Stimulated activated memory B cell treated with anti-CD40 and anti-IgM and Interleukin-4, amounts not matched to agents 10 μg/mL and 1 μg/mL and 100 μg/mL, for 72 hours (primary cell): ENCODE measurements around the gene MMP15.
"Not testable (repeated sequence)": the region's sequence is repeated elsewhere in the genome, so short reads cannot be mapped to it uniquely, and the experiment has no call there.

Experiments
- ATAC-seq: fragments of 150-1000 bp; cut with Tn5 transposase; 2 replicates; pipeline ENCODE4 v1.10.0; 2021
- H3K27ac Mint-ChIP-seq: one replicate; pipeline ENCODE4 v1.8.0; 2022; ENCODE audit warnings: mild to moderate bottlenecking, mixed read lengths
- H3K27me3 Mint-ChIP-seq: one replicate; pipeline ENCODE4 v1.8.0; 2022; ENCODE audit warnings: mixed read lengths
- H3K36me3 Mint-ChIP-seq: one replicate; pipeline ENCODE4 v1.8.0; 2022; ENCODE audit warnings: mixed read lengths
- H3K4me1 Mint-ChIP-seq: one replicate; pipeline ENCODE4 v1.8.0; 2022; ENCODE audit warnings: mixed read lengths
- H3K4me3 Mint-ChIP-seq: one replicate; pipeline ENCODE4 v1.8.0; 2022; ENCODE audit warnings: mild to moderate bottlenecking, moderate library complexity, mixed read lengths
- H3K9me3 Mint-ChIP-seq: one replicate; pipeline ENCODE4 v1.8.0; 2022; ENCODE audit warnings: mixed read lengths

The MMP15 gene

GRCh38 chr16:58025351-58026138 lies at the start of gene MMP15:
TSS of gene MMP15 (plus strand) at chr16:58025754. CDS start at chr16:58026351, 597 bp downstream.
- H3K27ac Mint-ChIP-seq = peak within 1 kb of the TSS; percentile 47
- H3K4me1 Mint-ChIP-seq = peaks cover 13% of the 10 kb centered on the region
- H3K9me3 Mint-ChIP-seq = no peaks in the 10 kb centered on the region
- peak; percentile 74 for ATAC-seq
- H3K4me3 Mint-ChIP-seq = peak within 1 kb of the TSS; percentile 80
- peaks cover 29% of the 10 kb centered on the region for H3K27me3 Mint-ChIP-seq
- peaks cover 3% of the 10 kb centered on the region for H3K36me3 Mint-ChIP-seq

DNA sequence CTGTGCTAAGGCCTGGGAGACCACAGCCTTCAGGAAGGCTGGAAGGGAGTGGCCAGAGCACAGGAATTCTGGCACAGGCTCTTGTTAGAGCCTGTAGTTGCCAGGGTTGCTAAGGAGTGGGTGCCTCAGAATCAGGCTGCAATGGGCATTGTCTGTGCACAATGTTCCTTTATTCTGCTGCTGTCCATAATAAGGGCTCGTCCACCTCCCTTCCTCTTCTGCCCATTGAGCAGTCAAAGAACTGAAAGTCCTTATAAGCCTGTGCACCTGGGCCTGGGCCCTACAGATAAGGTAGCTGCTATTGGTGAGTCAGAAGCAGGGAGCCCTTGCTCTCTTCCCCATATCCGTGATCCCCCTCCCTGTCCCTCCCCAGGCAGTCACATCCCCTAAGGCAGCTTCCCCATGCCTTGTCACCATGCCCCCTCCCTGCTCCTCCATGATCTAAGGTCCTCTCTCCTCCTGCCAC lies 49.2 kb upstream of the MMP15 start:
- no peak for ATAC-seq
- Mint-ChIP-seq H3K27ac (no peak overlapping the region), H3K4me3 (no peak overlapping the region), H3K9me3 (no peaks in the 10 kb centered on the region), H3K27me3 (peaks cover 43% of the 10 kb centered on the region), H3K4me1 (no peaks in the 10 kb centered on the region), H3K36me3 (no peaks in the 10 kb centered on the region)

- peaks cover 6% of the 10 kb centered on the region for H3K4me1 Mint-ChIP-seq
- no peak for ATAC-seq
- H3K27ac Mint-ChIP-seq = no peak overlapping the region
- H3K36me3 Mint-ChIP-seq = no peaks in the 10 kb centered on the region
- peaks cover 43% of the 10 kb centered on the region for H3K27me3 Mint-ChIP-seq
- H3K4me3 Mint-ChIP-seq = no peak overlapping the region
- H3K9me3 Mint-ChIP-seq = no peaks in the 10 kb centered on the region
Measured at GRCh38 chr16:57977418-57978069, 48.0 kb upstream of the MMP15 start.

GRCh38 chr16:57978070-57978465 lies 47.5 kb upstream of the MMP15 start:
- H3K36me3 Mint-ChIP-seq, H3K27ac Mint-ChIP-seq, H3K9me3 Mint-ChIP-seq, H3K4me1 Mint-ChIP-seq, ATAC-seq, H3K4me3 Mint-ChIP-seq: not testable (repeated sequence)
- peaks cover 38% of the 10 kb centered on the region for H3K27me3 Mint-ChIP-seq

GRCh38 chr16:57979006-57979585 lies 46.5 kb upstream of the MMP15 start:
- Mint-ChIP-seq H3K4me1 (peaks cover 7% of the 10 kb centered on the region), H3K36me3 (no peaks in the 10 kb centered on the region), H3K9me3 (no peaks in the 10 kb centered on the region), H3K4me3 (no peak overlapping the region), H3K27me3 (peaks cover 37% of the 10 kb centered on the region), H3K27ac (no peak overlapping the region)
- no peak for ATAC-seq

- ATAC-seq = no peak
- Mint-ChIP-seq H3K4me1 (peaks cover 23% of the 10 kb centered on the region), H3K27ac (no peak overlapping the region), H3K36me3 (no peaks in the 10 kb centered on the region), H3K9me3 (no peaks in the 10 kb centered on the region), H3K4me3 (no peak overlapping the region), H3K27me3 (peaks cover 55% of the 10 kb centered on the region)
Measured at GRCh38 chr16:57981636-57982035, 43.9 kb upstream of the MMP15 start.

GRCh38 chr16:57982385-57982784 lies 43.2 kb upstream of the MMP15 start:
- H3K4me1 Mint-ChIP-seq = peaks cover 23% of the 10 kb centered on the region
- no peaks in the 10 kb centered on the region for H3K36me3 Mint-ChIP-seq
- no peak overlapping the region for H3K4me3 Mint-ChIP-seq
- peaks cover 55% of the 10 kb centered on the region for H3K27me3 Mint-ChIP-seq
- H3K9me3 Mint-ChIP-seq = no peaks in the 10 kb centered on the region
- H3K27ac Mint-ChIP-seq = no peak overlapping the region
- ATAC-seq = no peak

GRCh38 chr16:57984443-57985203 lies 40.9 kb upstream of the MMP15 start:
- Mint-ChIP-seq H3K36me3 (no peaks in the 10 kb centered on the region), H3K27me3 (peaks cover 42% of the 10 kb centered on the region), H3K9me3 (no peaks in the 10 kb centered on the region), H3K27ac (peak overlapping the region; percentile 75), H3K4me3 (peak overlapping the region; percentile 84), H3K4me1 (peaks cover 23% of the 10 kb centered on the region)
- ATAC-seq = peak; percentile 84

DNA sequence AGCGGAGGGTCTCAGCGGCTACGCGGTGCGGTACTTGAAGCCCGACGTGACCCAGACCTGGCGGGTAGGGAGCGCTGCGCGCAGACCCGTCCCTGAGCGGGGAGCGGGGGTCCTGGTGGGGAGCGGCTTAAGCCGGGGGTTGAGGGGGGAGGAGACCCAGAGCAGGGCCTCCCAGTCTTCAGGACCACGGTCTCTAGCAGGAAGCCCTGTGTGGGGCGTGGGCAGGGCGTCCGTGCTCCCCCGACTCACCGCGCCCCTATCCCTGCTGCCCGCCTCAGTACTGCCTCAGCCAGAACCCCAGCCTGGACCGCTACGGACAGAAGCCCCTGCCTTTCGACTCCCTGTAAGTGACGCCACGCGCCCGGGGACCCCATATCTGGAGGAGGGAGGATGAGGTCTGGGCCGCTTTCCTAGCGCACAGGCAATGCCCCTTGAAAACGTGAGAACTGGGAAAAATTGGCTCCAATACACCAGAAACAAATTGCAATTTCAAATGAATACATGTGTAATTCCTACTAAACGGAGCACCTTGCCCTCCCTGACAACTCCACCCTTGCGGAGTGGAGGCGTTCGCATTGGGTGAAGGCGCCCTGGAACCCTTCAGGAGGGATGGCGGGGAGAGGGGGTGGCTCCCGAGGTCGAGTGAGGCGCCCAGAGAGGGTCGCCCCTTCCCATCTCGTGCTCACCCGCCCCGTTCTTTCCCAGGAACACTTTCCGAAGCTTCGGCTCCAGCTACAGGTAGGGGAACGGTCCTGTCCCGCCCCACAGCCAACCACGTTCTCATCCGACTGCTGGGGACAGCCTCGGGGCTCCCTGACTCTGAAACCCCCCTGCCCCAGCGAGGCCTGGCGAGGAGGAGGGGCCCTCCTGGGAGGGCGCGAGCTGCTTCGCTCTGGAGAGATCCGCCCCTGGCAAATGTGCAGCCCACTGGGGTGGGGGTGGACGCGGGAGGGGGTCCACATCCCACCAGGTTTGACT lies 40.1 kb upstream of the MMP15 start:
- peak; percentile 52 for ATAC-seq
- Mint-ChIP-seq H3K4me3 (peak overlapping the region; percentile 84), H3K36me3 (no peaks in the 10 kb centered on the region), H3K27ac (peak overlapping the region; percentile 75), H3K4me1 (peaks cover 23% of the 10 kb centered on the region), H3K27me3 (peaks cover 38% of the 10 kb centered on the region), H3K9me3 (no peaks in the 10 kb centered on the region)

DNA sequence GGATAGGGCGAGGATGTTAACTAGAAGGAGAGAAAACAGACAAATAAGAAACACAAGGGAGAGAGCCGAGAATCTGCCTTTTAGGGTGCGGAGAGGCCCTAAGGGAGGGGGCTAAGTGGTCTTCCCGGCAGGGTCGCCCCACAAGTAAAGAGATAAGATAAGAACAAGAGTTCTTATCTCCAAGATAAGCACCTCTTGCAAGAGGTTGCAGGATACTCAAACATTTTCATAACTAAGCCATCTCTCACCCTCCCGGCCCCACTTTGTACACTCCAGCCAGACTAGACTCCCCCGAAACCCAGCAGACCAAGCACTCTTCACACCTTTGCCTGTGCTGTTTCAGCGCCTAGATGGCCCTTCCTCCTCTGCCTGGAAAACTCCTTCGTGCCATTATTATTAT lies 39.4 kb upstream of the MMP15 start:
- Mint-ChIP-seq H3K27ac (no peak overlapping the region), H3K27me3 (peaks cover 36% of the 10 kb centered on the region), H3K4me3 (no peak overlapping the region), H3K4me1 (peaks cover 23% of the 10 kb centered on the region), H3K36me3 (no peaks in the 10 kb centered on the region), H3K9me3 (no peaks in the 10 kb centered on the region)
- no peak for ATAC-seq

GRCh38 chr16:57987441-57988177 lies 37.9 kb upstream of the MMP15 start:
- Mint-ChIP-seq H3K9me3 (no peaks in the 10 kb centered on the region), H3K36me3 (no peaks in the 10 kb centered on the region), H3K4me1 (peaks cover 16% of the 10 kb centered on the region), H3K27me3 (peaks cover 22% of the 10 kb centered on the region), H3K4me3 (no peak overlapping the region), H3K27ac (no peak overlapping the region)
- ATAC-seq = no peak

- Mint-ChIP-seq H3K36me3 (no peaks in the 10 kb centered on the region), H3K27me3 (peaks cover 20% of the 10 kb centered on the region), H3K4me1 (peaks cover 16% of the 10 kb centered on the region), H3K4me3 (no peak overlapping the region), H3K9me3 (no peaks in the 10 kb centered on the region), H3K27ac (no peak overlapping the region)
- ATAC-seq = no peak
Measured at GRCh38 chr16:57988929-57989328, 36.6 kb upstream of the MMP15 start.

DNA sequence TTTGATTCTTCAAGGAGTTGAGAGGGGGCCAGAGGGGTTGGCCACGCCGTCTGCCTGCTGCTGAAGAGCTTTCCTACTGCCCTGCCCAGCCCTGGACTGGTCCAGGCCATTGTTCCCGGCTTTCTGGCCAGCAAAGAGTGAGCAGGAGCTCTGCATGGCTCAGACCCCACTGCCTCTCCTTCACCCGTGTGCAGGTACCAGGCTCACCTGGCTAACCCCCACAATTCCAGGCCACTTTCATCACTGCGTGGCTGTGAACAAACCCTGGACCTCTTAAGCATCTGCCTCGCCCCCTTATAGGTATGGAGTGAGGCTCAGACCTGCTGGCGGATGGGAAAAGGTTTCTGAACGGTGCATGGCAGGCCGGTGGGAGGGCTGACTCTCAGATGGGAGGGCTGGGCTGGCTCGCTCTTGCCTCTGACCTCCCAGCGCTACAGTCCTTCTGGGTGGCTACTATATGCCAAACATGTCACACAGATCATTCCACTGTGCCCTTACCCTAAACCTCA lies 33.9 kb upstream of the MMP15 start:
- ATAC-seq = no peak
- H3K27ac Mint-ChIP-seq = no peak overlapping the region

More for the DNA sequence above, 33.9 kb upstream of the MMP15 start:
- peaks cover 18% of the 10 kb centered on the region for H3K4me1 Mint-ChIP-seq
- no peaks in the 10 kb centered on the region for H3K9me3 Mint-ChIP-seq
- no peak overlapping the region for H3K4me3 Mint-ChIP-seq
- no peaks in the 10 kb centered on the region for H3K27me3 Mint-ChIP-seq
- H3K36me3 Mint-ChIP-seq = peaks cover 7% of the 10 kb centered on the region
